Measurements from ENCODE around the gene CPA5. TPM values are rescaled to one million over a fixed set of nuclear protein-coding genes. Genes with fewer than 3 reads are reported as not detected.

CPA5 gene
- total and polyA plus RNA-seq, 2 donors (not counting 3 experiments of a cell fraction or from before 2014, with no cell fraction given): not detected

GRCh38 chr7:130322615-130323014, 22.0 kb upstream of the CPA5 start:
- BruUV-seq (replicated peaks): no TSS peak
- Histone ChIP-seq H4K20me1 (replicated peaks; ENCODE audit: control insufficient read depth, extremely low read depth, insufficient read depth, low read length) (no peaks in the 10 kb centered on the region), H3K4me2 (ENCODE audit: insufficient read depth, low read length) (no peak overlapping the region), H3K9me3 (replicated peaks; ENCODE audit: control insufficient read depth, insufficient read depth, low read length) (no peaks in the 10 kb centered on the region), H3K9ac (replicated peaks; ENCODE audit: extremely low read depth, insufficient read depth, low read length) (no peak overlapping the region), H2AFZ (ENCODE audit: low read depth, low read length) (no peak overlapping the region), H3K27me3 (ENCODE audit: control insufficient read depth in 2 of 2, insufficient read depth in 2 of 2, low read length in 2 of 2) (no peaks in the 10 kb centered on the region), H3K27ac (ENCODE audit: insufficient read depth, low read depth, low read length) (no peak overlapping the region), H3K4me1 (ENCODE audit: control insufficient read depth, extremely low read depth, insufficient read depth, low read length) (no peaks in the 10 kb centered on the region), H3K4me3 (replicated peaks in 1 of 3; ENCODE audit: insufficient read depth in 1 of 3, low read depth in 1 of 3, low read length in 3 of 3) (no peak overlapping the region), H3K36me3 (ENCODE audit: control insufficient read depth in 2 of 2, extremely low read depth in 1 of 2, insufficient read depth in 2 of 2, low read length in 2 of 2) (no peaks in the 10 kb centered on the region), H3K9me1 (replicated peaks; ENCODE audit: control insufficient read depth, extremely low read depth, insufficient read depth, low read length) (no peaks in the 10 kb centered on the region), H3K79me2 (ENCODE audit: control insufficient read depth, insufficient read depth, low read length) (no peaks in the 10 kb centered on the region)
- POLR2A ChIA-PET: no interaction called here
- FAIRE-seq: no peak
- no peak for DNase-seq (ENCODE audit: low read depth, low spot score)
- dilution Hi-C loops (cut with MboI; ENCODE audit: extremely low pct_ligation_motif_present, low sequenced_read_pairs): no loop called here
- CTCF ChIA-PET: no interaction called here
- intact Hi-C loops (cut with micrococcal nuclease): no loop called here
- no peak for TF ChIP-seq FOS (IDR thresholded peaks at IDR 0.05; ENCODE audit: borderline replicate concordance, insufficient read depth, low read length)

- H3K27me3 ChIP-seq (ENCODE audit: control insufficient read depth in 2 of 2, insufficient read depth in 2 of 2, low read length in 2 of 2): no peaks in the 10 kb centered on the region
- H4K20me1 ChIP-seq (replicated peaks; ENCODE audit: control insufficient read depth, extremely low read depth, insufficient read depth, low read length): no peaks in the 10 kb centered on the region
- CTCF ChIA-PET: interaction anchor here (1.0 to 1.8 kb wide), 2 partner anchors 10 to 50 kb away, joined by 3 to 4 read pairs; no protein-coding TSS in a partner anchor
- H2AFZ ChIP-seq (ENCODE audit: low read depth, low read length): no peak overlapping the region
- no peak overlapping the region for H3K4me2 ChIP-seq (ENCODE audit: insufficient read depth, low read length)
- no peaks in the 10 kb centered on the region for H3K9me1 ChIP-seq (replicated peaks; ENCODE audit: control insufficient read depth, extremely low read depth, insufficient read depth, low read length)
- no peaks in the 10 kb centered on the region for H3K9me3 ChIP-seq (replicated peaks; ENCODE audit: control insufficient read depth, insufficient read depth, low read length)
- BruUV-seq (replicated peaks): no TSS peak
- intact Hi-C loops (cut with micrococcal nuclease) (no loop called here), dilution Hi-C loops (cut with MboI; ENCODE audit: extremely low pct_ligation_motif_present, low sequenced_read_pairs) (no loop called here)
- TF ChIP-seq CTCF (IDR thresholded peaks at IDR 0.05; ENCODE audit: extremely low read depth in 1 of 2, insufficient read depth in 1 of 2, low read depth in 1 of 2, low read length in 2 of 2) (no peak), JUN (IDR thresholded peaks at IDR 0.05; ENCODE audit: borderline replicate concordance, insufficient read depth, insufficient read length, low read depth) (no peak), EZH2 (IDR thresholded peaks at IDR 0.05; ENCODE audit: borderline replicate concordance, low read depth, low read length, severe bottlenecking) (no peak), FOS (IDR thresholded peaks at IDR 0.05; ENCODE audit: borderline replicate concordance, insufficient read depth, low read length) (no peak), POLR2AphosphoS5 (IDR thresholded peaks at IDR 0.05; ENCODE audit: insufficient read depth, low read depth, low read length) (no peak), POLR2A (IDR thresholded peaks at IDR 0.05; ENCODE audit: low read depth, low read length) (no peak), GATA2 (IDR thresholded peaks at IDR 0.05; ENCODE audit: insufficient read depth, insufficient read length, low read depth, low read length) (no peak), MYC (IDR thresholded peaks at IDR 0.05; ENCODE audit: low read depth, low read length) (no peak)
- TF ChIP-seq, protein P1, sequence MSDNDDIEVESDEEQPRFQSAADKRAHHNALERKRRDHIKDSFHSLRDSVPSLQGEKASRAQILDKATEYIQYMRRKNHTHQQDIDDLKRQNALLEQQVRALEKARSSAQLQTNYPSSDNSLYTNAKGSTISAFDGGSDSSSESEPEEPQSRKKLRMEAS (IDR thresholded peaks at IDR 0.05; ENCODE audit: insufficient read depth, insufficient read length): no peak
- DNase-seq (ENCODE audit: low read depth, low spot score) (no peak), FAIRE-seq (no peak)
- no peaks in the 10 kb centered on the region for H3K79me2 ChIP-seq (ENCODE audit: control insufficient read depth, insufficient read depth, low read length)
- no peak overlapping the region for H3K27ac ChIP-seq (ENCODE audit: insufficient read depth, low read depth, low read length)
- no peak overlapping the region for H3K4me3 ChIP-seq (replicated peaks in 1 of 3; ENCODE audit: insufficient read depth in 1 of 3, low read depth in 1 of 3, low read length in 3 of 3)
- H3K9ac ChIP-seq (replicated peaks; ENCODE audit: extremely low read depth, insufficient read depth, low read length): no peak overlapping the region
- H3K4me1 ChIP-seq (ENCODE audit: control insufficient read depth, extremely low read depth, insufficient read depth, low read length): no peaks in the 10 kb centered on the region
- H3K36me3 ChIP-seq (ENCODE audit: control insufficient read depth in 2 of 2, extremely low read depth in 1 of 2, insufficient read depth in 2 of 2, low read length in 2 of 2): no peaks in the 10 kb centered on the region
- POLR2A ChIA-PET: no interaction called here
Measured at GRCh38 chr7:130324306-130324943, 20.2 kb upstream of the CPA5 start.
